HCEC 1CT (cell line): ENCODE measurements around the gene S100A9.
A peak's percentile ranks its signal among the peaks of the same experiment; 100 is the strongest.

Source experiments
- DNase-seq: peaks from one replicate; pipeline ENCODE4 v3.0.0-alpha.2; 2017

Gene S100A9

DNA sequence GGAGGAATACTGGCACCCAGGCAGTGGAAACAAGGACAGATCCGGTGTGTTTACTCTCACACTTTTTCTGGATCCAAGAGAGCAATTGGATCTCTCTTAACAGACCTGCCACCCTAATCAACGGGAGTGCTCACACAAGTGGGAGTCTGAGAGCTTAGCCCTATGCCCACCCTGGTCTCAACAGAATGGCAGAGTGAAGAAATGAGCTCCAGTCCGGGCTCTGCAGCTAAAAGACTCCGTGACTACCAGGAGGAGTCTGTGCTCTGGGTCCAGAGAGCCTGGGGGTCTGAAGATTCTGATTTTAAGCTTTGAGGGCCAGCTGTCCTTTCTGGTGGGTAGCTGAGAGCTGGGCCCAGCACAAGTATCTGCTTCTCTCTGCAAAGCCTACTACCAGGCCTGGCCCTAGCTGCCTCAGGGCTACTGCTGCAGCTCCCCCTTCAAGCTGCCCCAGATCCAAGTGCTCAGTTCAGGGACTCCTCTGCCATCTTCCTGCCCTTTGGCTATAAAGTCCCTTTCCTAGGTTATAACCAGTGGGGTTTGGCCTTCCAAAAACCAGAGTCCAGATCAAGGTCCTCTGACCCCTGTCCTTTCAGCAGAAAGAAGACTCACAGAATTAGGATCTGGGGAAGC is 3.9 kb downstream of the S100A9 start:
- DNase-seq, result no peak

GRCh38 chr1:153362187-153362775 is 4.6 kb downstream of the S100A9 start:
- DNase-seq, result no peak

- no peak for DNase-seq
Observed at GRCh38 chr1:153363641-153364040, 6.0 kb downstream of the S100A9 start.

DNA sequence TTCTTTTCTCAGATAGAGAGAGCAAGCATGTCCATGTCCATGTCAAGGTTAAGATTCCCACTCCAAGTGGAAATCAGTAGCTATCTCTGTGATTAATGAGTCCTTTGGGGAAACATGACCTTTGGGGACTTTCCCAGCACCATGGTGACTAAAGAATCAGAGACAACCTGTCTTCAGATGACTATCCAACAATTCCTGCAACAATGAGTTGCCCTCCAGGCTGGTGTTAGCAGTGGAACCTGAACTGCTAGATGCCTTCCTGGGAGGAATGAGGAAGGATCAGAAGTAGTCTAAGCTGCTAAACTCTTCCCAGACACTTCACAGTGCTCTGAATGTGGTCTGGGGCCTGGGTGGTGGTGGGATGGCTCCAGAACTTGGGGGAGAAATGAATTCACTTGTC is 6.5 kb downstream of the S100A9 start:
- DNase-seq, result no peak

DNA sequence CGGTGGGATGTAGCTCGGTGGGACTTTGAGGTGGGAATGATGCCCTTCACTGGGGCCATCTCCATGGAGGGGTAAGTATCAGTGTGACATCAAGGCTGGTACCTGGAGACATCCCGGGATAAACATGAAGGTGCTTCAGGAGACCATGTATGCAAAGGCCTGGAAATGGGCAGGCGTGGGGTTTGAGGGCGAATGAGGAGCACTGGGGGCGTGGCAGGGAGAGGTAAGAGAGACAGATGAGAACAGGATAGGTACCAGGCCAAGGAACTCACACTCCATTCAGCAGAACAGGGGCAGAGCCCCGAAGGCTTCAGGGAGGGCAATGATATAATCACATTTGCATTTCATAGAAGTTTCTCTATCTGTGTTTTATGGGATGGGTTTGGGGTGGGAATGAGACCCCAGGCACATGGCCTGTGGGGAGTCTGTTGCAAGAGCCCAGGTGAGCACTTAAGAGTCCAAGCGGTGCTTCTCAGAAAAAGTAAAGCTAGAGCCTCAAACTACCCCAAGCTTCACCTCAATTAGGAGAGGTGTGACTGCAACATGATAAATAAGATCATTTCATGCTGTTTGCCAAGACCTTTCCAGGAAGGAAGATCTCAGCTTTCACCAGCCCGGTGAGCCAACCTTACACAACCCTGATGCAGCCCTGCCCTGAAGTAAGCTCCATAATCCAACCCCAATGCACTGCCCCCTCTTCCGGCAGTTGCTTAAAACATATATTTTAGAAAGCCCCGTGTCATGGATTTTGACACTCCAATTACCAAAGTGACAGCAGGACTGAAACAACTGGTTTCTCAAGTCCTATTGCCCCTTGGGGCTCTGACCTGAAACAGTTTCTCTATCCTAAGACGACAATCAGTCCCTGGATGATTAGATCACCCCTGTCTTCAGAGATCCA is 7.4 kb downstream of the S100A9 start:
- no peak for DNase-seq

DNA sequence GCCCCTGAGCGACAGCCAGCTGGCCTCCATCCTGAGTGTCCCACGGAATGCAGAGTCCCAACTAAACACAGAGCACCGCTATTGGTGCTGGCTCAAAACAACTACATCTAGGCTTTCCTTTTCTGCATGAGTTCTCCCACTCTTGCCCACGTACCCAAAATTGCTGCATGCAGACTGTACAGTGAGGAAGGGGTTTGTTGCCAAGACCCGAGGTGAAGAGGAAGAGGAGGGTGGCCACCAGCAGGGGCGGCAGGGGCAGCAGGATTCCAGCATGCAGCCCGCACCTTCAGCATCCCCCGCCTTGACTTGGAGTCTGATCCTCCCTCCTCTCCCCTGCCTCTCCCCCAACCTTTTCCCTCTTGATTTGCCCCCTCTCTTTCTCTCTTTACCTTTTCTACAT is 8.0 kb downstream of the S100A9 start:
- no peak for DNase-seq

- DNase-seq, result no peak
Observed at GRCh38 chr1:153366261-153366660, 8.6 kb downstream of the S100A9 start.

GRCh38 chr1:153367090-153367489 is 9.4 kb downstream of the S100A9 start:
- DNase-seq, result no peak

GRCh38 chr1:153368495-153368894 is 10.8 kb downstream of the S100A9 start:
- no peak for DNase-seq

GRCh38 chr1:153370146-153370545 is 12.5 kb downstream of the S100A9 start:
- no peak for DNase-seq

DNA sequence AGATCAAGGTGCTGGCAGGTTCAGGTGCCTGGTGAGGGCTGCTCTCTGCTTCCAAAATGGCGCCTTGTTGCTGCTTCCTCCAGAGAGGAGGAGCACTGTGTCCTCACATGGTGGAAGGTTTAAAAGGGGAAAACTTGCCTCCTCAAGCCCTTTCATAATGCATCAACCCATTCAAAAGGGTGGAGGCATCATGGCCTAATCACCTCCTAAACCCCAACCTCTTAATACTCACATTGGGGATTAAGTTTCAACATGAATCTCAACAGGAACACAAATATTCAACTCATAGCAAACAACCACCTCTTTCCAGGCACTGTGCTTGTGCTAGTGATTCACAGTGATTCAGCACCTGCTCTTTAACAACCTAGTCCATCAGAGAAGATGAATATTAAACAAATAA is 13.6 kb downstream of the S100A9 start:
- no peak for DNase-seq

DNA sequence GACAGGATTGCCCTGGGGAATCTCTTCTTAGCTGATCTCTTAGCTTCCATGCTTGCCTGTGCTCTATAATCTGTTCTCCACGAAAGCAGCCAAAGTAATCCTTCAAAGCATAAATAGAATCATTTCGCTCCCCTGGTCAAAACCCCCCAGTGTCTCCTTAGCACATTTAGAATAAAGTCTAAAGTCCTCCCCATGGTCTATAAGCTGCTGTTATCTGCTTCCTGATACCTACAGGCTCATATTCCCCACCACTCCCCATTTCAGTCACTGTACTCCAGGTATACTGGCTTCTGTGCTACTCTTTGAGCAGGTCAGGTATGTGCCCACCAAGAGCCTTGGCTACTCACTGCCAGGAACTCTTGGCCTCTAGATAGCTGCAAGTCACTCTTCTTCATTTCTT is 14.9 kb downstream of the S100A9 start:
- DNase-seq, result no peak

DNA sequence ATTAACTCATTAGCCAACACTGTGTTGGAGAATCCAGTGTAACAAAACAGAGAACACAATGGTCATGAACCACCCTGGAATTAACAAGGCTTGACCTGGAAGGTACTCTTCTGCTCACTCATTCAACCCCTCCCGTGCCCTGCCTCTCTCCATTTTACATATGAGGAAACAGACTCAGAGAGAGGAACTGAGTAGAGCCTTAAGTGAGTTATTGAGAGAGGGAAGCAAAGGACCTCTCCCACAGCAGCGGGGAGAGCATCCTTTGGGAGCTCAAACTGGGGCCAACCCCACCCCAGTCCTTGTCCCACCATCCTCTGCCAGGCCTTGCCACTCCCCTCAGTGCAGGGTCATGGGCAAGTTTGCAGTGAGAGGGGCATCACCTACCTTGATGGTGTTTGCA is 16.4 kb downstream of the S100A9 start:
- no peak for DNase-seq

GRCh38 chr1:153375511-153375910 is 17.9 kb downstream of the S100A9 start, which contains the start of gene S100A12:
TSS of gene S100A12 (minus strand) at chr1:153375621. CDS start at chr1:153374592, 1,029 bp downstream.
- peak; percentile 88 for DNase-seq

DNA sequence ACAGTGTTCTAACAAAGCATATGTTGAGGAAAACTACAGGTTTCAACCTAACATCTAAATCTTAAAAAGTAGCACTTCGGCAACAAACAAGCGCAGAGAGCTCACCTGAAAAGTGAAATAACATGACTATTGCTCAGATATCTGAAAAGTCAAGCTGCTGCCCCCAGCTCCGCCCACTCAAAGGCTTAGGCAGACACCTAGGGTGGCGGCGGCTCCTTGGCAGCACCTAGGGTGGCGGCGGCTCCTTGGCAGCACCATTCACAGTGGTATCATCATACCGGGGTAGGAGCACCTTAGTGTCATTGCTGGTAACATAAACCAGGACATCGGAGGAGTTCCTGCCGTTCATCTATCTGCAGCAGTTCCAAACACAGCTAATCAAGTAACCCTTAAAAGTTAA is 21.9 kb downstream of the S100A9 start:
- DNase-seq, result no peak

DNA sequence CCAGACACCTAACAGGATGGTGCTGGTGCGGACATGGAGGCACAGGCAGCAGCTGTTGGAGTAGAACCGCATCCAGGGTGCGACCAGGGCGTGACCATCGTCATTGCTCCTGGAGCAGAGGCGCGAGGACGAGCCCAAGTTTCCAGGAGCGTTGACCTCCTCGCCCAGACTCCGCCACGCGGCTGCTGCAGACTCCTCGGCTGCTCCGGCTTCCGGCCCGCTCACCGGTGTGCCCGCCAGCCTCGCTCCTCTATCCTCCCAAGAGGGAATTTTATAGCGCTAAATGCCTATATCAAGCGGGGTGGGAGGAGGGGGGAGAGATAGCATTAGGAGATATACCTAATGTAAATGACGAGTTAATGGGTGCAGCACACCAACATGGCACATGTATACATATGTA is 23.1 kb downstream of the S100A9 start:
- no peak for DNase-seq

DNA sequence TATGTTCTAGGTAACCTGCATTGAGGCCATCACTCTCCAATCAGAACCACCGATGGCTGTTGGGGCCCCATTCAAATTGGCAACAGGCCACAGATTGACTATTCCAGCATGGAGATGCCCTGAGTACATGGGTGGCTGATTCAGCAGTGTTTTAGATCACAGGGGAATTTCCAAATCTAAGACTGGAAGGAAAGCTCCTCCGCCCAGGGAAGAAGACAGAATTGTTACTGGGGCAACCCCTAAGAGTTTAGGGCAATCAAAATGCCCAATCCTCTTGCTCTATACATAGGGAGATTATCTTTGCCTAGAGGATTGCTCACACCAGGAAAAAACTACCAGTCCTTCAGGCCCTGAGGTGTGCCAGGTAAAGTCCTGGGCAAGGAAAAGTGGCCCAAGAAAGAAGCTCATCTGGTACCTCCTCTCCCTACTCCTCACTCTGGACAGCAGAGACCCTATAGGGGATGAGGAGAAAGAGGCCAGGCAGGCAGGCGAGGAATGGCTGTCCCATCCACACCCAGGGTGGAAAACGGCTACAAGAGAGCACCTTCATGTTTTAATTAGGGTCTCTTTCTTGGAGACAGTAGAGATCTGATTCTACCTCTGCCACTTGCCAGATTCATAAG is 27.4 kb downstream of the S100A9 start:
- no peak for DNase-seq

GRCh38 chr1:153386500-153386901 is 28.8 kb downstream of the S100A9 start:
- no peak for DNase-seq

- DNase-seq, result no peak
Observed at GRCh38 chr1:153387001-153387400, 29.3 kb downstream of the S100A9 start.

GRCh38 chr1:153387785-153388184 is 30.1 kb downstream of the S100A9 start:
- no peak for DNase-seq

DNA sequence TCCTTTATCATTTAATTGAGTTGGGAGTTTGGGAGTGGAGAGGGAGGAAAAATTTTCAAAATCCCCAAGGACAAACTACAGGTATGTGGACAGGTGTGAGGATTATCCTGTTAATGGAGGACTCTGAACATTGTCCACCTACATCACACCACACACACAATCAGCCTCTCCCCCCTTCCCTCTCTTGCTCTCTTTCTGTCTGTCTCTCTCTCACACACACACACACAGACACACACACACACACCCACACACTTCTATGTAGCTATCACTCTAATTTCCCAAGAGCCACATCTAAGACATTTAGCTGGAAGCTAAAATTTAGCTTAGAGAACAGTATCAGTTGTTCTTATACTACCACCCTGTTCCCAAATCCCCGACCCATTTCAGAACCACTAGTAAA is 31.7 kb downstream of the S100A9 start:
- no peak for DNase-seq

DNA sequence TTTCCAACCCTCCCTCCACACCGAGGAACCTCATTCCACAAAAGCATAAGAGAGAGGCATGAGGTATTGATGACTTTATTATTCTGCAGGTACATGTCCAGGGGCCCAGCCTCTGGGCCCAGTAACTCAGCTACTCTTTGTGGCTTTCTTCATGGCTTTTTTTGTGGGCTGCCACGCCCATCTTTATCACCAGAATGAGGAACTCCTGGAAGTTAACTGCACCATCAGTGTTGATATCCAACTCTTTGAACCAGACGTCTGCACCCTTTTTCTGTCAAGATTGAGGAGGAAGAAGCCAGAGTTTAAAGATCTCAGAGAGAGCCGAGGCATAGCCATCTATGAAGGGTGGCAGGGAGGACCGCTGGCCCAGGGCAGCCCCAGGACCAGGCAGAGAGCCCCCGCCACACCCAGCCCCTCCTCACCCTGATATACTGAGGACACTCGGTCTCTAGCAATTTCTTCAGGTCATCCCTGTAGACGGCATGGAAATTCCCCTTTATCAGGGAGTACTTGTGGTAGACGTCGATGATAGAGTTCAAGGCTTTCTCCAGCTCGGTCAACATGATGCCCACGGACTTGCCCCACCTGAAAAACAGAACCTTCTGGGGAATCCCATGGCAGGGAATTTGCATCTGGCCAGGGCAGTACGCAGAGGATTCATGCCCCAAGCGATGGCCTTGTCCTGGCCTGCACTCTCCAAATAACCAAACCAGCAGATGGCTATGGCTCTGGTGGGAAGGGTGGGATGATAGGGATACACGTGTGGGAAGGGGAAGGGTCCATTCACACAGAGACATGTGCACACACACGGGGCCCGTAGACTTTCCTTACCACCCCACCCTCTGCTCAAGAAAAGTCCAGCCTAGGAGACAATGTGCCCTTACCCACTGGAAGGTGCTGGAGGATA is 32.6 kb downstream of the S100A9 start:
- no peak for DNase-seq
